ENCODE results near the gene CTSD. TPM values are rescaled to one million over a fixed set of nuclear protein-coding genes. Genes with fewer than 3 reads are reported as not detected.

Gene CTSD
- total RNA-seq, 1 experiment from 2014 or later = 158 TPM

GRCh38 chr11:1783725-1784529, 20.2 kb upstream of the CTSD start:
- H3K9me3 Mint-ChIP-seq = peaks cover 0 to 11% of the 10 kb centered on the region in 2 experiments; a peak in 3 of 5 replicates
- H3K27ac ChIP-seq (ENCODE audit: insufficient read length, low read depth, low read length) = no peak overlapping the region
- H4K20me1 ChIP-seq (ENCODE audit: control insufficient read depth, insufficient read depth, insufficient read length) = no peaks in the 10 kb centered on the region

More at GRCh38 chr11:1783725-1784529, 20.2 kb upstream of the CTSD start:
- H2AK5ac ChIP-seq (ENCODE audit: insufficient read length, low read length) = no peak overlapping the region
- no peaks in the 10 kb centered on the region for H3K27me3 ChIP-seq (ENCODE audit: insufficient read depth, low read length)
- no peak overlapping the region for H4K91ac ChIP-seq (ENCODE audit: insufficient read length, low read depth, low read length)
- no peaks in the 10 kb centered on the region for H3K79me1 ChIP-seq (ENCODE audit: insufficient read depth, low read depth, low read length, poor library complexity, severe bottlenecking)
- no peak overlapping the region for H4K5ac ChIP-seq (ENCODE audit: insufficient read length, low read depth, low read length)
- H3K23ac ChIP-seq (ENCODE audit: insufficient read length, low read depth, low read length) = no peak overlapping the region
- no peak overlapping the region for H4K8ac ChIP-seq (replicated peaks; ENCODE audit: insufficient read length, low read depth, low read length)
- Mint-ChIP-seq H3K27me3 (ENCODE audit: low read depth) (peaks cover 42% of the 10 kb centered on the region), H3K36me3 (ENCODE audit: insufficient read depth in 1 of 3, low read depth in 3 of 3) (peaks cover 0 to 4% (median 0%) of the 10 kb centered on the region in 3 experiments; a peak in 2 of 7 replicates), H3K27ac (no peak overlapping the region), H3K4me3 (no peak overlapping the region), H3K4me1 (peaks cover 20 to 34% of the 10 kb centered on the region in 2 experiments)
- H3K4me1 ChIP-seq (ENCODE audit: insufficient read depth, low read length) = no peaks in the 10 kb centered on the region
- no peaks in the 10 kb centered on the region for H3K23me2 ChIP-seq (ENCODE audit: insufficient read length, low read depth, low read length, poor library complexity, severe bottlenecking)
- TF ChIP-seq, protein P1, sequence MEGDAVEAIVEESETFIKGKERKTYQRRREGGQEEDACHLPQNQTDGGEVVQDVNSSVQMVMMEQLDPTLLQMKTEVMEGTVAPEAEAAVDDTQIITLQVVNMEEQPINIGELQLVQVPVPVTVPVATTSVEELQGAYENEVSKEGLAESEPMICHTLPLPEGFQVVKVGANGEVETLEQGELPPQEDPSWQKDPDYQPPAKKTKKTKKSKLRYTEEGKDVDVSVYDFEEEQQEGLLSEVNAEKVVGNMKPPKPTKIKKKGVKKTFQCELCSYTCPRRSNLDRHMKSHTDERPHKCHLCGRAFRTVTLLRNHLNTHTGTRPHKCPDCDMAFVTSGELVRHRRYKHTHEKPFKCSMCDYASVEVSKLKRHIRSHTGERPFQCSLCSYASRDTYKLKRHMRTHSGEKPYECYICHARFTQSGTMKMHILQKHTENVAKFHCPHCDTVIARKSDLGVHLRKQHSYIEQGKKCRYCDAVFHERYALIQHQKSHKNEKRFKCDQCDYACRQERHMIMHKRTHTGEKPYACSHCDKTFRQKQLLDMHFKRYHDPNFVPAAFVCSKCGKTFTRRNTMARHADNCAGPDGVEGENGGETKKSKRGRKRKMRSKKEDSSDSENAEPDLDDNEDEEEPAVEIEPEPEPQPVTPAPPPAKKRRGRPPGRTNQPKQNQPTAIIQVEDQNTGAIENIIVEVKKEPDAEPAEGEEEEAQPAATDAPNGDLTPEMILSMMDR (conservative IDR thresholded peaks at IDR 0.05) = no peak
- H3K79me2 ChIP-seq (ENCODE audit: insufficient read depth, low read length) = no peaks in the 10 kb centered on the region
- peak; percentile 21 for DNase-seq
- no peak overlapping the region for H2BK5ac ChIP-seq (ENCODE audit: insufficient read length, low read length)
- H2BK12ac ChIP-seq (ENCODE audit: insufficient read length, low read depth, low read length) = no peak overlapping the region
- H3T11ph ChIP-seq (ENCODE audit: low read length) = no peak overlapping the region
- no CpG with 5 or more reads among the region's 24 CpGs for WGBS (ENCODE audit: extremely low coverage, insufficient read length, low lambda C conversion rate)
- no peak overlapping the region for H3K4me2 ChIP-seq (ENCODE audit: insufficient read depth, insufficient read length, low read length)
- H3K9ac ChIP-seq (ENCODE audit: extremely low read depth, insufficient read length, low read length) = no peak overlapping the region
- H3K4ac ChIP-seq (ENCODE audit: low read depth, low read length) = no peak overlapping the region
- no peak overlapping the region for H2BK15ac ChIP-seq (ENCODE audit: low read depth, low read length)
- no peak overlapping the region for H3K14ac ChIP-seq (ENCODE audit: insufficient read depth, low read length)
- H3K56ac ChIP-seq (ENCODE audit: insufficient read length, low read depth, low read length) = no peak overlapping the region
- H2AFZ ChIP-seq (ENCODE audit: low read length) = no peak overlapping the region
- H3K9me3 ChIP-seq (ENCODE audit: control insufficient read depth, low read depth, low read length) = no peaks in the 10 kb centered on the region
- no peak overlapping the region for H2BK20ac ChIP-seq (ENCODE audit: low read depth, low read length, poor library complexity, severe bottlenecking)
- no peak overlapping the region for H2BK120ac ChIP-seq (ENCODE audit: low read depth, low read length, poor library complexity, severe bottlenecking)
- H3K18ac ChIP-seq (ENCODE audit: insufficient read length, low read depth, low read length) = no peak overlapping the region
